Tibial nerve (tissue), 4 donors: ENCODE measurements around the gene KDM4C.
"Not testable (repeated sequence)": the region's sequence is repeated elsewhere in the genome, so short reads cannot be mapped to it uniquely, and the experiment has no call there.

ENCODE experiments used
- CTCF ChIP-seq, 5 experiments: fragments of 200-600 bp in 3 of 5; fragments of 450-650 bp in 2 of 5; sonication (generic) in 3 of 5; IDR thresholded peaks; one replicate each; pipeline ENCODE4 v1.5.1; 2016 to 2019; ENCODE audit warnings: antibody characterized with exemption in 5 of 5, mild to moderate bottlenecking in 3 of 5, moderate library complexity in 2 of 5
- EP300 ChIP-seq, 2 donors: sonication (generic); formaldehyde crosslinking; IDR thresholded peaks; one replicate each; pipeline ENCODE4 v1.6.1; 2017; ENCODE audit warnings: antibody characterized with exemption in 2 of 2, mild to moderate bottlenecking in 1 of 2
- POLR2A ChIP-seq, 2 donors: fragments of 450-650 bp; IDR thresholded peaks; one replicate each; pipeline ENCODE4 v1.6.1; 2017; ENCODE audit warnings: antibody characterized with exemption in 2 of 2, mild to moderate bottlenecking in 2 of 2, moderate library complexity in 2 of 2

GRCh38 chr9:6789017-6789338 is 31.2 kb downstream of the KDM4C start:
- not testable (repeated sequence) for TF ChIP-seq CTCF, EP300, POLR2A (IDR thresholded peaks at IDR 0.05)
